OCI-LY1 (cell line): ENCODE measurements around the gene KIF14.

Source experiments
- CTCF ChIP-seq: fragments of 200-600 bp; sonication (generic), shearing (Covaris generic); IDR thresholded peaks from 2 replicates; pipeline ENCODE4 v1.5.1; 2017; ENCODE audit warnings: mild to moderate bottlenecking, antibody characterized with exemption, low read length, moderate library complexity, mixed read lengths
- EZH2 ChIP-seq: fragments of 200-600 bp; sonication (generic), shearing (Covaris generic); IDR thresholded peaks from 2 replicates; pipeline ENCODE4 v1.8.0; 2017; ENCODE audit warnings: borderline replicate concordance, mixed run types, mild to moderate bottlenecking, antibody characterized with exemption, low read length, moderate library complexity, mixed read lengths

GRCh38 chr1:200654660-200655059 lies 34.1 kb upstream of the KIF14 start:
- TF ChIP-seq CTCF: no peak
- TF ChIP-seq EZH2: no peak
